Measurements from ENCODE around the gene SLC7A10.

DNA sequence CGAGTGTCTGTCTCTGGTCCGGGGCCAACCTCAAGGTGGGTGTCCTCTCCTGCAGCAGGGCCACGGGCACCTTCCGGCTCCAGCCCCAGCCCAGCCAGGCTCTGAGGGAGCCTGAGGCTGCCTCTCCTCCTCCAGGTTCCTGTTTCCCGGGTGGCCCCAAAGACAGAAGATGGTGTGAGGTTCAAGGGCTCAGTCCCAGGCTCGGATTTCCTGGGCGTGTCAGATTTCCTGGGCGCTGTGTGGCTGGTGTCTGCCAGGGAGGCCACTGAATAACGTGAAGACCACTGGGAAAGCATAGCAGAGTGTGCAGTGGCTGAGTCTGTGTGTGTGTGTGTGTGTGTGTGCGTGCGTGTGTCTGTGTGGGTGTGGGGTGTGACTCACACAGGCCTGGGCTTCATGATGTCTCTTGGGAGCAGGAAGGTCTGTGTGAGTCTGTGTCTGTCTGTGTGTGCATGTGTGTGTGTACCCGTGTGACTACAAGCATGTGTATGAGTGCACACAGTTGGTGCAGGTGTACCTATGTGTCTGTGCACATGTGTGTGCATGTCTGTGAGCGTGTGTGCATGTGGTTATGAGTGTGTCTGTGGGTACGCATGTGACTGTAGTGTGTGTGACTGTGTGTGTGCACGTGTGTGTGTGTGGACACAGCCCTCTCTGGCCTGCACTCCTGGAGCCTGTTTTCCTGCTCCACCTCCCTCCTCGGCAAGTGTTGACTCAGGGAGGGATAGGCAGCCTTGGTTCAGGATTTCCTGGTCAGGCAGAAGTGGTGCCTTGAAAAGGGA, 48.4 kb upstream of the SLC7A10 start:
- TF ChIP-seq, protein P1, sequence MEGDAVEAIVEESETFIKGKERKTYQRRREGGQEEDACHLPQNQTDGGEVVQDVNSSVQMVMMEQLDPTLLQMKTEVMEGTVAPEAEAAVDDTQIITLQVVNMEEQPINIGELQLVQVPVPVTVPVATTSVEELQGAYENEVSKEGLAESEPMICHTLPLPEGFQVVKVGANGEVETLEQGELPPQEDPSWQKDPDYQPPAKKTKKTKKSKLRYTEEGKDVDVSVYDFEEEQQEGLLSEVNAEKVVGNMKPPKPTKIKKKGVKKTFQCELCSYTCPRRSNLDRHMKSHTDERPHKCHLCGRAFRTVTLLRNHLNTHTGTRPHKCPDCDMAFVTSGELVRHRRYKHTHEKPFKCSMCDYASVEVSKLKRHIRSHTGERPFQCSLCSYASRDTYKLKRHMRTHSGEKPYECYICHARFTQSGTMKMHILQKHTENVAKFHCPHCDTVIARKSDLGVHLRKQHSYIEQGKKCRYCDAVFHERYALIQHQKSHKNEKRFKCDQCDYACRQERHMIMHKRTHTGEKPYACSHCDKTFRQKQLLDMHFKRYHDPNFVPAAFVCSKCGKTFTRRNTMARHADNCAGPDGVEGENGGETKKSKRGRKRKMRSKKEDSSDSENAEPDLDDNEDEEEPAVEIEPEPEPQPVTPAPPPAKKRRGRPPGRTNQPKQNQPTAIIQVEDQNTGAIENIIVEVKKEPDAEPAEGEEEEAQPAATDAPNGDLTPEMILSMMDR (optimal IDR thresholded peaks at IDR 0.05 in 1 of 3, IDR thresholded peaks at IDR 0.05 in 1 of 3, conservative IDR thresholded peaks at IDR 0.05 in 1 of 3; ENCODE audit: extremely low read depth in 1 of 3, insufficient read depth in 2 of 3, low read length in 3 of 3), result no peak
- no peak for TF ChIP-seq EZH2 (IDR thresholded peaks at IDR 0.05; ENCODE audit: low read length)

Data from keratinocyte (primary cell).